Forelimb muscle (tissue), 1 donor: Measurements from ENCODE around the gene CAMK2D. TPM values are rescaled to one million over a fixed set of nuclear protein-coding genes. Genes with fewer than 3 reads are reported as not detected.

Experiments used
- DNase-seq: peaks from one replicate; pipeline ENCODE4 v3.0.0-alpha.2; 2013; ENCODE audit warnings: low read depth
- polyA plus RNA-seq: library from polyadenylated mRNA; unstranded; fragments of 120-200 nt; gene quantifications from one replicate; pipeline ENCODE4 v1.2.1, GENCODE V29; 2013; ENCODE audit not compliant: insufficient read length

The CAMK2D gene
- polyA plus RNA-seq, 1 donor = 172 TPM

DNA sequence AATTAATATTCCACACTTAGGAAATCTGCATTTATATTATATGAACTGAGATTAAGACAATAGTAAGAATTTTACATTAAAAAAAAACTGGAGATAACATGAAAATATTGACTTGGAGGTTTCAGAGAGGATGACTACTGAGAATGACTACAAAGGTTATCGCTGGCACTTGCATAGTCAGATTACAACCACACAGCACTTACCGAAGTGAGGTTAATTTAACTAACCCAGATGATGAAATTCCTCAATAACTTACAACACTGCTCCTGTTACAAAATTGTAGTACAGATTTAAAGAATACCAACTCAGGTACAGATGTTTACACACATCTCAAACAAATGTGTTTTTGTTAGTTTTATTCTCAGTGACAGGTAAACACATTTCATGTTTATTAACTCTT is 283.5 kb downstream of the CAMK2D start:
- no peak for DNase-seq

DNA sequence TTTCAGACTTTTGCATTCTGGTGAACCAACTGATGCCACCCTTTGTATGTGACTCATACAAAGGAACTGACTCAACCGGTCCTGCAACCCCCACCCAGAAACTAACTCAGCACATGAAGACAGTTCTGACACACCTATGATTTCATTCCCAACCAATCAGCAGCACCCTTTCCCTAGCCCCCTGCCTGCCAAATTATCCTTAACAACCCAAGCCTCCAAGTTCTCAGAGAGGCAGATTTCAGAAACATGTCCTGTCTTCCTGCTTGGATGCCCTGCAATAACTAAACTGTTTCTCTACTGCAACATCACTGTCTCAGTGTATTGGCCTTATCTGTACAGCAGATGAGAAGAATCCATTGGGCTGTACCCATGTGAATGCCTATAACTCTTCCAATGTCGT is 284.7 kb downstream of the CAMK2D start:
- no peak for DNase-seq

DNA sequence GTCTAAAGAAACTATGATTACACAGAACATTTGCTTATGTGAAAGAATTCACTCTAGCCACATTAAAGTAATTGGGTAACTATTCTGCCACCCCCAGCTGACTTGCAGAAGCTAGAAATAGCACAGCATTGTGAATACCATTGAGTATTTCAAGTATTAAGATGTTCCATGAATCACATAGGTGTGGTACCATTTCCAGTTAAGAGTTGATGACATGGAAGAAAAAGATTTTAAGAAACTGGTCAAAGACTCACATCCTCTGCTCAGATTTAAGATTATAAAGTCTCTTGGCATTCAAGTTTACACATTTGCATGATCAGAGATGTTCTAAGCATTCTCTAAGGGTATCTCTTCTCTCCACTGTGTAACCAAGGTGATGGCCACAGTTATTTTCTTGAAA is 287.5 kb downstream of the CAMK2D start:
- DNase-seq = no peak

DNA sequence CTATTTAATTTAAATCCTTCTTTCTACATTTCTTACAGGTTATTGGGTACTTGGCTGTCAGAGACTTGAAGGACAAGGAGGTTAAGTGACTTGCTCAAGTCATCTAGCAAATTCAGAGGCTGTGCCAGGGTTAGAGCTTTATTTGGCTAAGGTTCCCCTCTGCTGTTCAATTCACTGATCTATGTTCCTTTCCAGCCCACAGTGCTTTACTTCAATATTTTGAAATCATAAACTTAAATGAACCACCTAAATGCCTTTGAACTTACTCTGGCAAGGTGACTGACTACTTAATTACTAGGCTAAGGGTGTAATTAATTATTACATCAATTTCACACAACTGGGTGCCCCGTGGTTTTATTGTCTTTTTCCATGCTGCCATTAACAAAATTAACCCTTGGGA is 288.7 kb downstream of the CAMK2D start:
- no peak for DNase-seq

DNA sequence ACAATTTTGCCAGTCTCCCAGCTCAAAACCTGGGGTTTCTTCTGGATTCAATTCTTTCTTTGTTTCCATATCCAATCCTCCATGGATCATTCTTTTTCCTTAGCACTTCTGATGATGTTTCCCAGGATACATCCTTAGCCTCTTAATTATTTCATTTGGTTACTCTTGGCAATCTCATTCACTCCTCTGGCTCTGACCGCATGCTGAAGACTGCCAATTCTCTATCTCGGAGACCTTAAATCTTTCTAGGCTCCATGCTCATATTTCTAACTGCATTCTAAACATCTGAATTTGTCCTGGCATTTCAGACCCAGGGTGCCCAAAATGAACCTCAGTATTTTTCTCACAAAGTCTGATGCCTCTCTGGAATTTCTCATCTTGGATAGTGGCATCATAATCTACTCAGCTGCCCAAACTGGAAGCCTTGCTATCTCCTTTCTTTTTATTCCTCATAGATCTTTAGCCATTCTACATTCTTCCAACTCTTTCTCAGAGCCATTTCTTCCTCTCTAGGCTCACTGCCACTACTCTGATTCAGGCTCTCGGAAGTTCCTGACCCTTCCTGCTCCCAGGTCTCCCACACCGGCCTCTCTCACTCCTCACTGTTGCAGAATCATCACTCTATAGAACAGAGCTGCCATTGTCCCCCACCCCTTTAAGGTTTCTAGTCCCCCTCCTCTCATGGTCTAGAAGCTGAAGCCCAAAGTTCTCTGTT is 290.2 kb downstream of the CAMK2D start:
- no peak for DNase-seq

DNA sequence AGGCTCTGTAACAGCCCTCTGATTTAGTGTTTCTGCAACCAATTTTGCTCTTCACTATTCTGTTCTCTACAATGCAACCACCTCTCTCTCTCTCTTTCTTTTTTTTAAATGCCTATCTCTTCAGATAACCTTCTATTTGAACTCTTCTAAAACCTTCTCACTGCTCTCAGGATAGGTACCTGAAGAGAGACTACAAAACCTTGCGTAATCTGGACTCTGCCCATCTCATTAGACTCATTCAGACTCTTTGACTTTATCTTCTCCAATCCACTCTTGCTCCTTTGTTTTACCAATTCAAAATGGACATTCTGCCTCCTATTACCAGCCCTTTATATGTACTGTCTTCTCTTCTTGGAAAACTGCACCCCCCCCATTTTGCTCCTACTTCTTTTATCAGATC is 291.6 kb downstream of the CAMK2D start:
- no peak for DNase-seq

DNA sequence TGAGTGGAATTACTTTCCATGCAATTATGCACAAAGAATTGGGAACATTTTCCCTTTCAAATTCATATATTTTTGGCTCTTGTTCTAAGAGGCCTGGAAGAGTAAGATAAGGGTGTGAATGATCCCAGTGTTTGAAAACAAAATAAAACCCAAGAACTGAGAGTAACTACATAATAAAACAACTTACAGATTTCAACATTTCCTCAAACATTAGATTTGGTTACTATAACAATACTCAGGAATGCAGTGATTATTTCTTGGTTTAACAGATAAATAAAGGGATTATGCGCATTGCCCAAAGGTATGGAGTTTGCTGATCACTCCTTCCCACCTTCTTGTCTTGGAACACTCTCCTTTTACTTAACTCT is 292.5 kb downstream of the CAMK2D start:
- no peak for DNase-seq

DNA sequence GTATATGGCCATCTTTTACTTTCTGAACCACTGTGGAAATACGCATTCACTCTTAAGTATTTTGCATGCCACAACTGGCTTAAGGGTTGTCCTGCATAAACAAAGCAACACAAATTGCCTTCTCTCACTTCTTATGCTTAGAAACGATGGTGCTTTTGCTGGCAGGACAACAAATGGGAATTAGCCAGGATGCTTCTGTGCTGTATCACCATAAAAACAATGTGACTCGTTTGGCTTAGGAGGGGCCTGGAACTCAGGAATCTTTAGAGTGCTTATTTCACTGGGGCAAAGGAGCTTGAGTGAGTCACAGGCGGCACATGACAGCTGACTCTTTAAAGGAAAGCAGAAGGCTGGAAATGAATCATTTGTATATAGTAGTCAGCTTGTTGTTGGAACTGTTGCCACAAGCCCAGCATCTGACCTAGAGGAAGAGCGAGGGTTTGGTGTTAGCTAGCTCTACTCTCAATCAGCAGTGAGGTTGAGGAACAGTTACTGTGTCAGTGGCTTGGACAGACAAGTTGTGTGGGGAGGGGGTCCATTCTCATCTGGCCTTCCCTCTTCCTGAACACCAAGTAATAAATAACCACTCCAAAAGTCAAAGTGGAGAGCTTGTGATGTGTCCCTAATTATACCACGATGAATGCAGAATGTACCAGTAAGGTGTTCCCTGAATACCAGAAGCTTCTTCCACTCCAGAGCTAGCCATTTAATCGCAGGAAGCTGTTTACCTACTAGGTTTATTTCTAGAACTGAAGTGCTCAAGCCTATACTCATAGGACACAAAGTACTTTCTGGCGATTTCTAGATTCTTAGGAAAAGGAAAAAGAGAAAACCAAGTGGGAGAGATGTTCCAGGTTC is 293.1 kb downstream of the CAMK2D start:
- no peak for DNase-seq

DNA sequence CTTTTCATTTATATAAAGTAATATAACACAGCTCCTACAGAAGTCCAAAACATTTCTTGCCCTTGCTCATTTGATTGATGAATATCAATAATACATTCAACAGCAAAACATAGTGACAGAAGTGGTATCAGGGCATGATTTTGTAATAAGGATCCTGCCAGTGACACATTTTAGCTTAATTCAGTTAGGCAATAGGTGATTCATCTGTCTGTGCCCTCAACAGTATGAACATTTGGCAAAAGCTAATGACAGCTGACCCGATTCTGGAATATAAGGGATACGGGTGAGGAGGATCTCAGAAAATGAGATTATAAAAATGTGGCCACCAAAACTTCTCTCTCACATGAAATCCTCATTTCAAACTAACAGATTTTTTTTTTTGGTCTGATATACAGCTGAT is 294.0 kb downstream of the CAMK2D start:
- DNase-seq = no peak

DNA sequence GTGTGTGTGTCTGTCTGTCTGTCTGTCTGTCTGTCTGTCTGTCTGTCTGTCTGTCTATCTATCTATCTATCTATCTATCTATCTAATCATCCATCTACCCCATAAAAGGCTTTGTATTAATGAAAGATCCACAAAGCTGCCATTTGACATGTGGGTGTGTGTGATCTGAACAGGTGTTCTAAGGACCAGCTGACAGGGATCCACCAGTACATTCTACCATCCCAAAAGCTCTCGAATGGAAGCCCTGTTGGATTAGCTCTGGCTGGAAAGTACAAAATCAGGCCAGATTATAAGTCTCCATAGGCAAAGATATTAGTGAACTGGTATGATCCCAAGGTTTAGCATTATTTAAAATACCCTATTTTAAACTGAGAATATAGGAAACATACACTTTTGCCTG is 299.3 kb downstream of the CAMK2D start:
- DNase-seq = no peak

DNA sequence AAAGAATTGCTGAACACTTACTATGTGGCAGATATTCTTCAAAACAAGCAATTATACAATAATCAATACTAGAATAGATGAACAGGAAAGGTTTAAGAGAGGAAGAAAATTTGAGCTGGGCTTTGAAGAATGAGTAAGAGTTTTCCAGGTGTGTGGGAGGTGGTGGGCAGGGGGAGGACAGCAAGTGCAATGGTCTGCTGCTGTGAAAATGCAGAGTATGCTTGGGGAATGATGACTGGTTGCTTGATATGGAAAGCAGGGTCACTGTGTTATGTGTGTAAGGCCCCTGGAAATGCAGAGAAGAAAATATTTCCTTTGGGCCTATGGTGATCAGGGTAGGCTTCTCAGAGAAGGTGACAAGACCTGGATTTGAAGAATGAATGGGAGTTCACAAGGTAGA is 300.3 kb downstream of the CAMK2D start:
- no peak for DNase-seq

DNA sequence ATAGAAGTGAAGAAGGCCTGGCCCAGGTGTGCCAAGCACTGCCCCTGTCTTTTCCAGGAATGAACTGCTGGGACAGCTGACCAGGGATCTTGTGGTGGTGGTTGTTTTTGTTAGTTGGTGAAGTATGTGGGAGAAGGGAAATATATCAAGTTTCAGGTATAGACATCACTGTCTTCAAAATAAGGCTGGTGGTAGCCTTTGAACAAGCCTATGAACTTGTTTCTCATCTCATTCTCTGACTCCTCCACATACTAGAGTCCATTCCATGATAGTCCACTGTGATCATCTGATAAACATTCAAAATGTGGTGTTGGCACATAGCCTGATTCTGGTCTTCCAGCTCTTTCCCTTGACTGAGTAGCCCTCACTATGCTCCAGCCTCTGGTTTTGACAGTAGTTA is 303.7 kb downstream of the CAMK2D start:
- no peak for DNase-seq

DNA sequence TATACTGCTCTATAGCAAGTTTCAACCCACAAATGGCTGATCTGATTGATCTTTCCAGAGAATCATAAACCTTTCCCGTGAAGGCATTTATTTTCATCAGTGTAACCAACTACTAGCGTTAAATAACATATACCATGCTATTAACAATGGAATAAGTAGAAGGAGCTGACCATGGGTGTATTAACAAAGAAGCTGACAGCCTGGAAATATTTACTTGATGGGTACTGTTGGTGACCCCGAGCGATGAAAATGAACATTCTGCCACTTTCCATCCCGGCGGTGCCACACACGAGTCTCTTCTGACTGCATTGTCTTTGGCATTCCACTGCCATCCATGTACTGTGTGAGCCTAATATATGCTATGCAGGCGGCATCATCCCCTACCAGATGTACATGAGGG is 304.4 kb downstream of the CAMK2D start:
- no peak for DNase-seq

DNA sequence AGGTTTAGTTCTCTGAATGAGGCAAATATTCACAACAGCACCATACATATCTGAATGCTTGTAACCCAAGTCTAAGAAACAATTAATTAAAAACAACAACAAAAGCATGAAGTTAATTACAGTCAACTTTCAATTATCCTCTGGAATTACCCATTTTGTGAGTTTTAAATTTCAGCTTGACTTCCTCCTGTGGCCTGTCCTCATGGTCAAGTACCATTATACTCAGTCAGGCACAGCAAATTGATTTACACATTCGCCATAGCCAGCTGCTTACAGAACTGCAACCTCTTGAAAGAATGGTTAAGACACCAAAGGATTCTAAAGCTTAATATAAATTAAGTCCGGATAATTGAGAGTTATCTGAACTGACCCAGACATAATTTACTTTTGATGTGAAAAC is 306.5 kb downstream of the CAMK2D start:
- no peak for DNase-seq

DNA sequence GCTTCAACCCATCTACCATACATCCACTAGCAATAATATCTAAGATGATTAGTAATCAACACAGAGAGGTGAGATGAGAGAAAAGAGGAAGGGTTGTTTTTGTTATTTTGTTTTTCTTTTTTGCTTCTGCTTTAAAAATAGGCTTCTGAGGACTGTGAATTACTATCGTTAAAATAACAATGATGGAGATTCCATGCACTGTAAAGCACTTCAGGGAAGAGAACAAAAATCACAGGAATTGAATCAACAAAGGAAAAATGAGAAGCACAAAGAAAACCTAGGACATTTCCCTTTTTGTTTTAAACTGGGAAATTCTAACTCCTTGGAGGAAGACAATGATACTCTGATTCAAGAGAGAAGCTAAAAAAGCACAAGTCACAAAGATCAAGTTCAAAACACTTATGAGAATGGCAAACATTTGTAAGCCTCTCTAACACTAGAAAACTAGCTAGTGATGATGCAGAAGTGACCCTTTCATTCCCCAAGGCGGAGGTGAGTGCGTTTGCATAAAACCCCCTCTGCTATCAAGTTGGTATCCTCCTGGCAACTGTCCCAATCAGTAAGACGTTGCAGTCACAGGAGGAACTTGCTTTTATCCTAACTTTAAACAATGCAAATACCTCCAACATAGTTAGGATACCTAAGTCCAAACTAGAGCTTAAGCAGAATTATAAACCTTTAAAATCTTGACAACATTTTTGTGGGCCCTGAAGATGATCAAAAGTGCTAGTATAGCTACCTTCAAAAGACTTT is 308.5 kb downstream of the CAMK2D start:
- DNase-seq = no peak

DNA sequence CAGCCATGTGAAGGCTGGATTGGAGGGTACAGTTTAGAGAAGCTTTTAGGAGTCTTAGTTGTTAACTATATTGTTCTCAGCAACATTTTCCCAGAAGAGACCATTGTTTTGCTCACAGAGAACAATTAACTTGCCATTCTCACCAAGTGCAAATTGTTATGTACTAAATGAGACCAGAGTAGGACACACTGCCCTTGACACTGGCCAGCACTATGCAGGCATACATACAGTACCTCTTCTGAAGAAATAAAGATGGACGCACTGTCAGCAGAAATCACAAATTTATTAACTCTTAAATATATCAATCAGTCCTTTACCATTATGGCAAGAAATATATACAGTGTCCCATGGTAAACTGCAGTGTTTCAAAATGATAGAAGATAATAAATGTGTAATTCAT is 309.4 kb downstream of the CAMK2D start:
- no peak for DNase-seq

DNA sequence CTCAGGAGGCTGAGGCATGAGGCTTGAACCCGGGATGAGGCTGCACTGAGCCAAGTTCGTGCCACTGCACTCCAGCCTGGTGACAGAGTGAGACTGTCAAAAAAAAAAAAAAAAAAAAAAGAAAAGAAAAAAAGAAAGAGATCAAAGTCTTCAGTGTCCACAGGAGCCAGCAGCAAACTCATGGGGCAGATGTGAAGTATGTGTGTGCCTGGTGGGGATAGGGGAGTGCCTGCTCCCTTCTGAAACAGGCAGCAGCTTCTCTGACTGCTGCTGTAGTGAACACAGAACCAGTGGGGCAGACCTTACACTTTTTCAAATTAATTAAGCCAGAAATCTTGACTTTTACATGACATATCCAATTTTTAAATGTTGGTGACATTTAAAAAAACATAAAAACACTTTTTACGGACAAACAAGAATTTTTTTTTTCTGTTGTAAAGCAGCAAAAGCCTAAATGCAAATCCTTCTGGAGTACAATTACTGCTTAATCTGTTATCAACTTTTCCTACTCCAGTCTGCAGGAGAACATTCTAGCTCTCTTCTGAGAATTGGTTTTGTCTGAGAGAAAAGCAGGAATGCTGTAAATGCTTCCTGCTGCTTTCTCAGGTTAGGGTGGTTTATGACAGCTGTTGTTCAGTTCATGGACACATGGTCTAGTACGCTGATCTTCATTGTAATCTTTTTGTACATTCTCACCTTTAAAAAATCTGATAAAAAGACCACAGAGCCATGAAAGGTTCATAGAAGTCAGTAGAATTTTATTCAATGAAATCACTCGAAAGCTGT is 311.1 kb downstream of the CAMK2D start:
- no peak for DNase-seq

DNA sequence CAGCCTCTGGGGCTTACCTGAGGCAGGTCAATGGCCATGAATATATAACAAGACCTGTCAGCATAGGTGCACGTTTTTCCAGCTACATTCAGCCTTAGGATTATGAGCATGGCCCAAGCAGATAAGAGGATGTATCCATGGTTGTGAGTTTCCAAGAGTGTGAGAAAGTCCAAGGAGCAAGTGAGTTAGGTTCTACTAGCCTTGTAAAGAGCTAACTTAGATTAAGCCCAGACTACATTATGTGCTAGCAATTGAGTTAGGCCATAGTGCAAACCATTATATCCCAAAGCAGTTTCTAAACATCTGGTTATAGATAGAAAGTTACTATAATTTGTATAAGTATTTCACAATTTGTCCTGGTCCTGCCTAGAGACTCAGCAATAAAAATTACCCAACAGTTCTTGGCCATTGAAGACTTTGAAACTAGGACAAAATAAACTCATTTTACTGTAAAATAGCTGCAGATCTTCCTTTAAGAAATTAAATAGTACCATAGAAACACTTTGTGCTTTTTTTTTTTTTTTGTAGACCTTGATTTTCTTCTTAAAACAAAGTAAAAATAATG is 312.0 kb downstream of the CAMK2D start:
- no peak for DNase-seq

DNA sequence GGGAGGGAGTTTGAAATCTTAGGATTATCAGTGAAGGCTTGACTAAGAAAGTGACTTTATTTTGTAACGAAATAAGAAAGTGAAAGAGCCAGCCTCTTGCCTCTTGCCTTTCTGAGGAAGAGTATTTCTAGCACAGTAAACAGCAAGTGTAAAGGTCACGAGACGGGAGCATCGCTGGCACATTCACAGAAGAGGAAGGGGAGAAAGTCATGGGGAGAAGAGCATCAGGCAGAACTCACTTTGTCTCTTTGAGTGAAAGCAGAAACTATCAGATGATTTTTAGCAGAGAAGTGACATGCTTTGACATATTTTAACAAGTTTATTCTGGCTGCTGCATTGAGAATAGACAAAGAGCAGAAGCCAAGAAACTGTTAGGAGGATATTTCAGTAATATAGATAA is 313.8 kb downstream of the CAMK2D start:
- DNase-seq = no peak

DNA sequence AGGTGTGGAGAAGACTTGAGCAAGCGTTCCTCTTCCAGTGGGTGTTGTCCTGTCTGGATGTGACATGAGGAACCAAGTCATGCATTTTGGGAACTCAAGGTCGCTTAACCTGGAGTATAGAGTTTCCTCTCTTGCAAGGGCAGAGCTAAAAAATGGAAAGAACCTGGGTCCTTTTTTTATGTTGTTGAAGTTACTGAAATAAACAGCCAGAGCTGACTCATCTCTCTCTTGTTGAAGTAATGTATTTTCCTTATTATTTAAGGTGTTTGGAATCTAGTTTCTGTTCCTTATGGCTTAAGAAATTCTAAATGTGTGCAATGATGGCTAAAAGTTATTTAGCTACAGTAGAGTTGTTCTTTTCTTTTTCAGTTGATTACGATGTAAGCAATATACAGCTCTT is 314.5 kb downstream of the CAMK2D start:
- no peak for DNase-seq

DNA sequence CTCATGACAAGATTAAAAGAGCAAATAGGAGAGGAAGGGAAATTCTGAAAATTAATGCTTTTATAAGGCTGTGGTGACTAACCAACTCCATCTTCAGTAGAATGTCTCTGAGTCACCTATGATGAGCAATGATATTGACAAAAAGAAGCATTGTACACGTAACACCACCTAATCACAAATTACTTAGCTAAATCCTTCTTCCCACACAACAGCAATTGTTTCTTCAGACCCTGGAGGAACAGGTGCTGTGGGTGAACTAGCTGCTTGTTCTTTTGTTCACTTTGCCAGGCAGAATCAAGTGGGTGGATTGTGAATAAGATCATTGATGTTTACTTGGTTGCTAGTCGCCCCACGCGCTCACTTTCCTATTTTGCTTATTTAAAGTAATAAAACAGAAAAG is 315.5 kb downstream of the CAMK2D start:
- DNase-seq = no peak

DNA sequence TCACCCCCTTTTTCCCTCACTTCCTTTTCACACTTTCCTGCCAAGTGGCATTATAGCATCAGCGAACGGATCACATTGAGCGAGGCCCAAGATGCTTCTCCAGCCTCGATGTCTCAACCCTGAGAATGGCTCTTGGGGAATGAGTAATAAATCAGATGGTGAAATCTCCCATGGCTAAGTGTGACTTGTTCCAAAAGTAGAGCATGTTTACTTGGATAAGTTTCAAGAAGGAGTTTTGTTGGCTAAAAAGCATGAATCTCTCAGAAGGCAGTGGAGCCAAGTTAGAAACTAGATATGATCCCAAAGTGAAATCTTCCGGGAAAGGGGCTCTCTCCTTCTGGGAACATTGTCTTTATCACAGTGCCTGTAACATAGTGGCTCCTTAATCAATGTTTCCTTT is 316.3 kb downstream of the CAMK2D start:
- DNase-seq = peak; percentile 57
